HPDE6-E6E7 (cell line): ENCODE measurements around the gene SOS1.
"Not testable (repeated sequence)": the region's sequence is repeated elsewhere in the genome, so short reads cannot be mapped to it uniquely, and the experiment has no call there.

Experiments used
- DNase-seq: peaks from one replicate; pipeline ENCODE4 v3.0.0; 2011; ENCODE audit warnings: missing footprints; ENCODE audit errors: extremely low spot score

SOS1 gene

DNA sequence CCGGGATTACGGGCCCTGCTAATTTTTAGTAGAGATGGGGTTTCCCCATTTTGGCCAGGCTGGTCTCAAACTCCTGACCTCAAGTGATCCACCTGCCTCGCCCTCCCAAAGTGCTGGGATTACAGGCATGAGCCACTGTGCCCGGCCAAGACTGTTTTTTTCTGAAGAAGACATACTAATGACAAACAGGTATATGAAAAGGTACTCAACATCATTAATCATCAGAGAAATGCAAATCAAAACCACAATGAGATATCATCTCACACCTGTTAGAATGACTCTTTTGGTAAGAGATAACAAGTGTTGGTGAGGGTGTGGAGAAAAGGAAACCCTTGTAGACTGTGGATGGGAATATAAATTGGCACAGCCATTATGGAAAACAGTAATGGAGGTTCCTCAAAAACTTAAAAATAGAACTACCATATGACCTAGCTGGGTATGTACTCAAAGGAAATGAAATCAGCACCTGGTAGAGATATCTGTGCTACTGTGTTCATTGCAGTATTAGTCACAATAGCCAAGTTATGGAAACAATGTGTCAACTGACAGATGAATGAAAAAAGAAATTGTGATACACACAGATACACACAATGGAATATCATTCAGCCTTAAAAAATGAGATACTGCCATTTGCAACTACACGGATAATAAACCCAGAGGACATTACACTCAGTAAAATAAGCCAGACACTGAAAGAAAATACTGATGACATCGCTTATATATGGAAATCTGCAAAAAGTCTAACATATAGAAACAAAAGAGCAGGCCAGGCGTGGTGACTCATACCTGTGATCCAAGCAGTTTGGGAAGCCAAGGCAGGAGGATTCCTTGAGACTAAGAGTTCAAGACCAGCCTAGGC is 20.8 kb downstream of the SOS1 start:
- DNase-seq: no peak

DNA sequence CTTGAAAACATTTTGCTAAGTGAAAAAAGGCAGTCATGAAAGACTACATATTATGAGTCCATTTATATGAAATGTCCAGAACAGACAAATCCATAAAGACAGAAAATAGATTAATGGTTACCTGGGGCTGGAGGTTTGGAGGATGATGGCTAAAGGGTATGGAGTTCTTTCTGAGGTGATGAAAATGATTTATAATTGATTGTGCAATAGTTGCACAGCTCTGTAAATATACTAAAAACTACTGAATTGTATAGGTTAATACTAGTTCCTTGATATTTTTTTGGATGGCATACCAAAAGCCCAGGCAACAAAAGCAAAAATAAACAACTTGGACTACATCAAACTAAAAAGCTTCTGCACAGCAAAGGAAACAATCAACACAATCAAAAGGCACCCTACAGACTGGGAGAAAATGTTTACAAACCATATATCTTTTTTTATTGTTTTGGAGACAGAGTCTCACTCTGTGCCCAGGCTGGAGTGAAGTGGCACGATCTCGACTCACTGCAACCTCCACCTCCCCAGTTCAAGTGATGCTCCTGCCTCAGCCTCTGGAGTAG is 21.5 kb downstream of the SOS1 start:
- DNase-seq: no peak

- no peak for DNase-seq
Observed at GRCh38 chr2:39095624-39096023, 25.2 kb downstream of the SOS1 start.

DNA sequence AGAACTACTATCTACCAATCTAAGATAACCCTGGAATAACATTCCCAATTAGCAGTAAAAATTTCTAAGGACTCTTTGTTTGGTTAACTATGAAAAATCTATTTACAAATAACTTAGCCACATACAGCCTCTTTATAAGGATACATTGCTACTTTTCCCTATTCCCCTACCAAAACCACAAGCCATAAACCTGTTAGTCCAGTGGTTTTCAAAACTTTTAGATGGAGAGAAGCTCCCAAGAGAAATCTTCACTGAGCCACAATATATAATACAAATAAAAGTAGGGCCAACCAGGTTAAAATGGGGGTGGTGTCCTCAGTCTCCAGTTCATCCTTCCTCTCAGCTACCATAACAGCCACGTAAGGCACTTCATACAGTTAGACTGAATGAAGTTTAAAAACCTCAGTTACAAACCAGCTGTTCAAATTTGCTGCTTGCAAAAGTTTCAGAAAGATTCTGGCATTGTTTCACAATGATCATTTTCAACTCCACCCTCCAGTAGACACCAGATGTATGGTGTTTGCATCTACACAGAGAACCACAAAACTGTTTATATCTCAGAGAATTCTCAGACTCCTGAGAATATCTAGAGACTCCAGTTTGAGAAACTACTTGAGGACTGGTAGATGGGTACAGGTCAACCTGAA is 26.0 kb downstream of the SOS1 start:
- no peak for DNase-seq

GRCh38 chr2:39093218-39093898 is 27.5 kb downstream of the SOS1 start:
- no peak for DNase-seq

DNA sequence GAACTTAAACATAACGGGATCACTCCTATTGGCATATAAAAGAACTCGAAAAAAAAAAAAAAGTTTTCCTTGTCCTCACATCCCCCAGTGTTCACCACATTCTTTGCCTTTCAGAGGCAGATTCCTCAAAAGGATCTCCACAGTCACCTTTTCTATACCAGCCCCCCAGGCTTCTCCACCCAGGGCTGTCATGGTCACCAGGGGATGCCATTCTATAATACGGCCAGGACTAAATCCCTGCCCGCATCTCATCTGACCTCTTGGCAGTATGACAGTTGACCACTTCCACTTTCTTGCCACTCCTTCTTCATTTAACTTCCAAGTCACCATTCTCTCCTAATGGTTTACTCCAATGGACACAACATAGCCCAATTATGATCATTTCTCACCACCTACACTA is 29.3 kb downstream of the SOS1 start:
- DNase-seq: no peak

DNA sequence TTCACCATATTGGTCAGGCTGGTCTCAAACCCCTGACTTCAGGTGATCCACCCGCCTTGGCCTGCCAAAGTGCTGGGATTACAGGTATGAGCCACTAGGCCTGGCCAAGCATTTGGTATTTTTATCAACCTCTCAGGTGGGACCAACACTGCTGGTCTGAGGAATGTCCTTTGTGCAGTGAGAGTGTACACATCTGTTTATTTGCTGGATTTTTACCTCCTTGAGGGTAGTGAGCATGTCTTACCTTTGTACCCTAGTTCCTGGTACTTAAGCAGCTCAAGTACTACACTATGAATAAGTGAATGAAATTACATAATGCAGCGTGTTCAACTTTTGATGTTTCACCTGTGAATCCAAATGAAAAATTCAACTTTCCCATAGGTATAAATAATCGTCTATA is 29.8 kb downstream of the SOS1 start:
- no peak for DNase-seq

DNA sequence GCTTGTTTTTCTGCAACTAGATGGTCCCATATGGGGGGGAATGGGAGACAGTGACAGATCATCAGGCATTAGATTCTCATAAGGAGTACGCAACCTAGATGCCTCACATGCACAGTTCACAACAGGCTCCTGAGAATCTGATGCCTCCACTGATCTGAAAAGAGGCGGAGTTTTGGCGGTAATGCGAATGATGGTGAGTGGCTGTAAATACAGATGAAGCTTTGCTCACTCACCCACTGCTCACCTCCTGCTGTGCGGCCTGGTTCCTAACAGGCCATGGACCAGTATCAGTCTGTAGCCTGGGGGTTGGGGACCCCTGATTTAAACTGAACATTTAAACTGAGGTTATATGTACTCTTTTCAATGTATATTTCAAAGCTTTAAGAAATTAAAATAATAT is 40.7 kb downstream of the SOS1 start:
- DNase-seq: no peak

DNA sequence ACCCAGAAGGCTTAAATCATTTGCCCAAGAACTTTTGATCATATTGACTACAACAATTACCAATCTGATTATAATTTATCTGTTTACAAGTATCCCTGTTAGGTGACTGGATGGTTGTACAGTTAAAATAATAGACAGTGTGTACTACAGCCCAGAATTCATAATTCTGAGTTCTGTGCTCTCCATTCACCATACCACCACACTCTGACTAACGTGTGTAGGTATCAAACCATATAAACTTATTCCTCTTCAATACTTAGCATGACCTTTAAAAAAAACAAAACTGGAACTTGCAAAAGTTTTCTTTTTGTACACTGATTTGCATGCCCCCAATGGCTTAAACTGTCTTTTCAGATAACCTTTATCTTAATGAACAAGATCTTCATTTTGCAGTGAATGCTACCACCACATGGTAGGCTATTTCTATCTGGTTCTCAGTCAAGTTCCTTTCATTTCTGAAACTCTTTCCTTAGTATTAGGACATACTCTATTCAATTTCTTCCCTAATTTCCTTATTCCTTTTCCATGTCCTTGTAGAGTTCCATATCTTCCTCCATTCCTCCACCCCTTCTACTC is 50.9 kb downstream of the SOS1 start:
- no peak for DNase-seq

DNA sequence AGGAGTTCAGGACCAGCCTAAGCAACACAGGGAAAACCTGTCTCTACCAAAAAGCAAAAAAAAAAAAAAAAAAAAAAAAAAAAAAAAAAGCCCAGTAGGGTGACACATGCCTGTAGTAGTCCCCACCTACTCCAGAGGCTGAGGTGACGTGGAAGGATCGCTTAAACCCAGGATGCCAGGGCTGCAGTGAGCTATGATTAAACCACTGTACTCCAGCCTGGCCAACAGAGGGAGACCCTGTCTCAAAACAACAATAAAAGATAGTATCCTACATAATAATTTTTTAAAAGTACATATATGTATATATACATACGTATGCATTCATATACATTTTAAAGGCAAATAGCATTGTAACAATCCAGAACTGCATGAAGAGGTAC is 51.7 kb downstream of the SOS1 start:
- peak; percentile 25 for DNase-seq

GRCh38 chr2:39068299-39069135 is 52.3 kb downstream of the SOS1 start:
- peak; percentile 44 for DNase-seq

DNA sequence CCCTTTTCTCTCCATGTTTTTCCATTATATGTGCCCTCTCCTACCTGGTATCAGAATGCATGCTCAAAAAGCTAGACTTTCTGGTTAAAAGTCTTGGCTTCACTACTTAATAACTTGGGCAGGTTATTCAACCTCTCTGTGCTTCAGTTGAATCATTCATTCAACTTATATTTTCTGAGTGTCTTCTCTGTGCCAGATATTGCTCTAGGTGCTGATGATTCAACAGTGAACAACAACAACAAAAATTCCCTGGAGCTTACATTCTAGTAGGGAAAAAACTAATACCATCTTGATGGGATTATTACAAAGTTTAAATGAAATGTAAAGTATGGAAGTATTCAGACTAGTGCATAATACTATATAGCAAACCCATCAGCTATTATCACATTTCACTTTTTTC is 55.2 kb downstream of the SOS1 start:
- no peak for DNase-seq

DNA sequence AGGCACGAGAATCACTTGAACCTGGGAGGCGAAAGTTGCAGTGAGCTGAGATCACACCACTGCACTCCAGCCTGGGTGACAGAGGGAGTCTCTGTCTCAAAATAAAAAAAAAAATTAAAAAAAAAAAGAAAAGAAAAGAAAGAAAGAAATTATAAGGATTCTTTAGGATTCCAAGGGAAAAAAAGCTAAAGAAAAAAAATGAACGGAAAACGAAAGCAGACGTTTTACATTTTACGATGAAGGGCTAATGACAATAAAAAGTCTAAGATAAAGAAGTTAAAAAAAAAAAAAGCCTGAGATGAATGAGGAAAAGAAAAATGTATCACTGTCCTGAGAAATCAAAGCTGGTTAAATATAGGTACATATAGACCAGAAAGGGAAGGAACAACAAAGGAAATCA is 58.5 kb downstream of the SOS1 start:
- no peak for DNase-seq

DNA sequence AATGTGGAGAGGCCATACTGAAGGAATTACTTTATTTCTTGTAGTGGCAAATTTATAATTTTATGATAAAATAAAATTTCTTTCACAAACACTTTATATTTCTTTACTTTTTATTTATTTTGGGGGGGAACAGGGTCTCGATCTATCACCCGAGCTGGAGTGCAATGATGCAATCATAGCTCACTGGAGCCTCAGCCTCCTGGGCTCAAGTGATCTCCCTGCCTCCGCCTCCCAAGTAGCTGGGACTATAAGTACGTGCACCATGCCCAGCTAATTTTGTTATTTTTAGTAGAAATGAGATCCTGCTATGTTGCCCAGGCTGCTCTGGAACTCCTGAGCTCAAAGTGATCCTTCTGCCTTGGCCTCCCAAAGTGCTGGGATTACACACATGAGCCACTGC is 59.6 kb downstream of the SOS1 start:
- DNase-seq: no peak

- DNase-seq: no peak
Observed at GRCh38 chr2:39059366-39059952, 61.4 kb downstream of the SOS1 start.

DNA sequence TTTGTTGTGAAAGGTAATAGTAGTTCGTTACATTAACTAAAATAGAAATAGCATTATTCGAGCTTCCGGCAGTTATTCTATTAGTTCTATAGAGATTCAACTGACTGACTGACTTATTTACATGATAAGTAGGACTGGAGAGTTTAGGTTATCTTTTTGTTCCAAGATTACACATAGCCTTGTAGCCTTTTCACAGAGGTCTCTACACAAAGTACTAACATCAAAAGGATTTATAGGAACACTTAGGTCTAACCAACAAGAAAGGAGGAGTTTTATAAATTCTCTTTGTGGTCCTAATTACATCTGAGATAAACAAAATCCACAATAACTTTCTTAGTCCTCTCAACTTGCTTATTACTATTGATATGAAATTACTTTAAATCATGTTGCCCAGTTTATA is 62.8 kb downstream of the SOS1 start:
- DNase-seq: no peak

DNA sequence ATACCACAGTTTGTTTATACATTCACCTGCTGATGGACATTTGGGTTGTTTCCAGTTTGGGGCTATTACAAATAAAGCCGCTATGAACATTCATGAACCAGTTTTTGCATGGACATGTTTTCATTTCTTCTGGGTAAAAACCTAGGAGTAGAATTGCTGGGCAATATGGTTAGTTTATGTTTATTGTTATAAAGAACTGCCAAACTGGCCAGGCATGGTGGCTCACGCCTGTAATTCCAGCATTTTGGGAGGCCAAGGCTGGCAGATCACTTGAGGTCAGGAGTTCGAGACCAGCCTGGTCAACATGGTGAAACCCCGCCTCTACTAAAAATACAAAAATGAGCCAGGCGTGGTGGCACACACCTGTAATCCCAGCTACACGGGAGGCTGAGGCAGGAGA is 68.2 kb downstream of the SOS1 start:
- DNase-seq: not testable (repeated sequence)

- DNase-seq: no peak
Observed at GRCh38 chr2:39050109-39050508, 70.7 kb downstream of the SOS1 start.

DNA sequence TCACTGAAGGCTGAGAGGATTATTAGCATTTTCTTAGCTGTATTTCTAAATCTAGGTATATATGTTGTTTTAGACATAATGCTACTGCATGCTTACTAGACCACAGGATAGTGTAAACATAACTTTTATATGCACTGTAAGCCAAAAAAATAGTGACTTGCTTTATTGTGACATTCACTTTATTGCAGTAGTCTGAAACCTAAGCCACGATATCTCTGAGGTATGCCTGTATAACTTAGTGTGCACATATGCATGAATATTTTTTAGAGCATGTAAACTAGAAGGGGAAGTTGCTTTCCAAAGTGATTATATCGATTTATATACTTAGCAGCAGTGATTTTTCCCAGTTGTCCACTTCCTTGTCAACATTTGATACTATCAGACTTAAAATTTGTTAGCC is 81.8 kb downstream of the SOS1 start:
- DNase-seq: no peak

- DNase-seq: no peak
Observed at GRCh38 chr2:39033980-39034379, 86.9 kb downstream of the SOS1 start.

DNA sequence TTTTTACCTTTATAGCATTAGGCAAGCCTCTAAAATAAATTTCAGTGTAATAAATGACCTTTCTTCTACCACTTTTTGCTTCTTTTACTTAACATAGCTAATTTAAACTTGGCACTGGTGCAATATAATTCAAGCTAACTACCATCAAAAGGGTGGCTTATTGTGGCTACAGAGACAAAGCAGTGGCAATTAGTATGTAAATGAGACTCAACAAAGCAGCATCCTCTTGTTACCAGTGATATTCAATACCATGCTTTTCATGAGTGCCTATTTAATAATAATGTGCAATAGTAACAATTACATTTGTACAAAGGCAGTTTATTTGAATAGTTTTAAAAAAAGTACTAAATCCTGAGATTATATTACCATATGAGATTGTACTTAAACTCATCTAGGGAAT is 93.4 kb downstream of the SOS1 start:
- no peak for DNase-seq
